ENCODE results near the gene RNF157.

Gene RNF157

GRCh38 chr17:76119409-76120371 lies 120.6 kb downstream of the RNF157 start:
- no peak for ATAC-seq
- no peak overlapping the region for H3K27ac Mint-ChIP-seq
- H3K4me3 Mint-ChIP-seq, result no peak overlapping the region
- H3K4me1 Mint-ChIP-seq, result peaks cover 6% of the 10 kb centered on the region
- no peaks in the 10 kb centered on the region for H3K9me3 Mint-ChIP-seq
- no peaks in the 10 kb centered on the region for H3K36me3 Mint-ChIP-seq
- DNase-seq (ENCODE audit: low spot score in 2 of 2), result no peak

GRCh38 chr17:76115138-76115754 lies 125.0 kb downstream of the RNF157 start:
- Mint-ChIP-seq H3K27ac (no peak overlapping the region), H3K4me1 (no peaks in the 10 kb centered on the region), H3K36me3 (no peaks in the 10 kb centered on the region), H3K4me3 (no peak overlapping the region), H3K9me3 (no peaks in the 10 kb centered on the region)
- ATAC-seq, result no peak
- DNase-seq (ENCODE audit: low spot score in 2 of 2), result no peak

GRCh38 chr17:76111956-76112355 lies 128.3 kb downstream of the RNF157 start:
- Mint-ChIP-seq H3K4me3 (no peak overlapping the region), H3K36me3 (no peaks in the 10 kb centered on the region), H3K4me1 (no peaks in the 10 kb centered on the region), H3K9me3 (no peaks in the 10 kb centered on the region), H3K27ac (no peak overlapping the region)
- DNase-seq (ENCODE audit: low spot score in 2 of 2) (no peak), ATAC-seq (no peak)

GRCh38 chr17:76107509-76107908 lies 132.8 kb downstream of the RNF157 start:
- no peak overlapping the region for H3K27ac Mint-ChIP-seq
- no peak for ATAC-seq
- H3K4me1 Mint-ChIP-seq, result peaks cover 6% of the 10 kb centered on the region

GRCh38 chr17:76106703-76107102 lies 133.6 kb downstream of the RNF157 start:
- Mint-ChIP-seq H3K4me3 (no peak overlapping the region), H3K4me1 (peaks cover 12% of the 10 kb centered on the region), H3K27ac (no peak overlapping the region), H3K36me3 (peaks cover 19% of the 10 kb centered on the region), H3K9me3 (no peaks in the 10 kb centered on the region)
- DNase-seq (ENCODE audit: low spot score in 2 of 2), result no peak
- ATAC-seq, result no peak

More at GRCh38 chr17:76107509-76107908, 132.8 kb downstream of the RNF157 start:
- Mint-ChIP-seq H3K4me3 (no peak overlapping the region), H3K9me3 (no peaks in the 10 kb centered on the region), H3K36me3 (peaks cover 14% of the 10 kb centered on the region)
- DNase-seq (ENCODE audit: low spot score in 2 of 2), result no peak

- ATAC-seq, result no peak
- Mint-ChIP-seq H3K9me3 (no peaks in the 10 kb centered on the region), H3K4me3 (peak overlapping the region; percentile 95), H3K27ac (peak overlapping the region; percentile 99), H3K4me1 (peaks cover 23% of the 10 kb centered on the region), H3K36me3 (peaks cover 37% of the 10 kb centered on the region)
- DNase-seq (ENCODE audit: low spot score in 2 of 2), result no peak
These were observed 135.4 kb downstream of the RNF157 start for GRCh38 chr17:76104896-76105231.

- ATAC-seq, result no peak
These were observed 136.0 kb downstream of the RNF157 start for GRCh38 chr17:76104140-76104895.

GRCh38 chr17:76103274-76104139 lies 136.8 kb downstream of the RNF157 start, which contains the start of gene EXOC7:
TSS of gene EXOC7 (minus strand) at chr17:76103787. CDS start at chr17:76103692, 95 bp downstream.
- peak; percentile 93 for ATAC-seq
- Mint-ChIP-seq H3K36me3 (peaks cover 50% of the 10 kb centered on the region), H3K27ac (peak within 1 kb of the TSS; percentile 99)

More at GRCh38 chr17:76104140-76104895, 136.0 kb downstream of the RNF157 start:
- H3K36me3 Mint-ChIP-seq, result peaks cover 42% of the 10 kb centered on the region
- H3K4me3 Mint-ChIP-seq, result peak overlapping the region; percentile 95
- H3K27ac Mint-ChIP-seq, result peak overlapping the region; percentile 99
- H3K4me1 Mint-ChIP-seq, result peaks cover 25% of the 10 kb centered on the region
- H3K9me3 Mint-ChIP-seq, result no peaks in the 10 kb centered on the region
- DNase-seq (ENCODE audit: low spot score in 2 of 2), result no peak

GRCh38 chr17:76102944-76103273 lies 137.4 kb downstream of the RNF157 start:
- Mint-ChIP-seq H3K27ac (peak overlapping the region; percentile 99), H3K4me3 (peak overlapping the region; percentile 95), H3K36me3 (peaks cover 56% of the 10 kb centered on the region), H3K9me3 (no peaks in the 10 kb centered on the region), H3K4me1 (peaks cover 25% of the 10 kb centered on the region)
- ATAC-seq (no peak), DNase-seq (ENCODE audit: low spot score in 2 of 2) (no peak)

More at GRCh38 chr17:76103274-76104139, 136.8 kb downstream of the RNF157 start, which contains the start of gene EXOC7:
- no peaks in the 10 kb centered on the region for H3K9me3 Mint-ChIP-seq
- peak; percentile 92 to 97 for DNase-seq (ENCODE audit: low spot score in 2 of 2)
- H3K4me3 Mint-ChIP-seq, result peak within 1 kb of the TSS; percentile 95
- H3K4me1 Mint-ChIP-seq, result peaks cover 25% of the 10 kb centered on the region

DNA sequence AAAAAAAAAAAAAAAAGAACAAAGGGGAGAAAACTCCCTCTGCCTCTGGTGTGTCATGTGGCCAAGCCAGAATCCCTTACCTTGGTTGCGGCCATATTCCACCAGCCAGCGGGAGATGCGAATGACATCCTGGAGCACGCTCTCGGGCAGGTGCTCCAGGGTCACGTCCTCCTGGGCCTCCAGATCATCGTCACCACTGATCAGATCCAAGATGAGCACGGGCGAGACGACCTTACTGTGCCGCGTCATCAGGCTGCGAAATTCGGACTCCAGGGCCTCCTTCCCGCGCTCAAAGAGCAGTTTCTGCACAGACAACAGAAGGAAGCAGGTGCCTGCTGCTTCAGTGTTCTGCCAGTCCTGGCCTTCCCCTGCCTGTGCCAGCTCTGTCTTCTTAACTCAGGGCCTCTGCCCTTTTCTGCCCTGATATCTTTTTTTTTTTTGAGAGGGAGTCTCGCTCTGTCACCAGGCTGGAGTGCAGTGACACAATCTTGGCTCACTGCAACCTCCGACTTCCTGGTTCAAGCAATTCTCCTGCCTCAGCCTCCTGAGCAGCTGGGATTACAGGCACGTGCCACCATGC lies 142.5 kb downstream of the RNF157 start:
- H3K36me3 Mint-ChIP-seq, result peaks cover 95% of the 10 kb centered on the region
- H3K4me3 Mint-ChIP-seq, result no peak overlapping the region
- no peak for ATAC-seq
- no peak for DNase-seq (ENCODE audit: low spot score in 2 of 2)
- peaks cover 22% of the 10 kb centered on the region for H3K4me1 Mint-ChIP-seq
- no peak overlapping the region for H3K27ac Mint-ChIP-seq
- H3K9me3 Mint-ChIP-seq, result no peaks in the 10 kb centered on the region

DNA sequence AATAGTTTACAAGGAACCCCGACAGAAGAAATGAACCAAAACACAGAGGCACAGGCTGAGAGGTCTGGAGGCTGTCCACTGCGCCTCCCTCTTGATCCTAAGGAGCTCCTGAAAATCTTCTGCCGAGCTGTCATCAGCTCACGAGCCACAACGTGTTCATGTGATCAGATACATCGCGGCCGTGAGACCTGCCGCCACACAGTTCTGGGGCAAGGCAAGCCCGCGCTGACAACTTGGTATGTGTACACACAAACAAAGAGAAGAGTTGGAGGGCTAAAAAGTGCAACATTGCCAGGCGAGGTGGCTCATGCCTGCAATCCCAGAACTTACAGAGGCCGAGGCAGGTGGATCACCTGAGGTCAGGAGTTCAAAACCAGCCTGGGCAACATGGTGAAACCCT lies 144.3 kb downstream of the RNF157 start:
- H3K4me3 Mint-ChIP-seq, result no peak overlapping the region
- DNase-seq (ENCODE audit: low spot score in 2 of 2), result no peak
- no peak overlapping the region for H3K27ac Mint-ChIP-seq
- H3K9me3 Mint-ChIP-seq, result no peaks in the 10 kb centered on the region
- ATAC-seq, result no peak
- H3K36me3 Mint-ChIP-seq, result peaks cover 98% of the 10 kb centered on the region
- H3K4me1 Mint-ChIP-seq, result peaks cover 6% of the 10 kb centered on the region

DNA sequence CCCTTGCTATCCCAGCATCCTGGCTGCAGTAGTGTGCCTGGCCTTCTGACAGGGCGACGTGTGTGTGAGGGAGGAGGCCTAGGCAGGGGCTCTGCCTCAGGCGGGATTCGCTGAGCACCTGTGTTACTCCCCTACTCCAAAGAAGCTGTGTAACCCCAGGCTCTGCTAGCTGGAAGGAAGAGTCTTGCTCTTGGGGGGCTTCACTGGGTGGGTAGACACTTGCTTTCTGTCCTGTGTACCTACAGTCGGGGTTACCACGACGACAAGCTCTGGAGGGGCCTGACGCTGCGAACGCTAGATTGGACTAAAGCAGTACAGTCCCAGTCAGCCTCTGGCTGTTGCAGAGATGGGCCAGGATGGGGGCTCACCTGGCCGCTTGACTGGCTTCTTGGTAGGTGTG lies 146.2 kb downstream of the RNF157 start:
- Mint-ChIP-seq H3K4me3 (no peak overlapping the region), H3K9me3 (no peaks in the 10 kb centered on the region), H3K4me1 (no peaks in the 10 kb centered on the region), H3K36me3 (peaks cover 96% of the 10 kb centered on the region), H3K27ac (no peak overlapping the region)
- ATAC-seq (no peak), DNase-seq (ENCODE audit: low spot score in 2 of 2) (no peak)

DNA sequence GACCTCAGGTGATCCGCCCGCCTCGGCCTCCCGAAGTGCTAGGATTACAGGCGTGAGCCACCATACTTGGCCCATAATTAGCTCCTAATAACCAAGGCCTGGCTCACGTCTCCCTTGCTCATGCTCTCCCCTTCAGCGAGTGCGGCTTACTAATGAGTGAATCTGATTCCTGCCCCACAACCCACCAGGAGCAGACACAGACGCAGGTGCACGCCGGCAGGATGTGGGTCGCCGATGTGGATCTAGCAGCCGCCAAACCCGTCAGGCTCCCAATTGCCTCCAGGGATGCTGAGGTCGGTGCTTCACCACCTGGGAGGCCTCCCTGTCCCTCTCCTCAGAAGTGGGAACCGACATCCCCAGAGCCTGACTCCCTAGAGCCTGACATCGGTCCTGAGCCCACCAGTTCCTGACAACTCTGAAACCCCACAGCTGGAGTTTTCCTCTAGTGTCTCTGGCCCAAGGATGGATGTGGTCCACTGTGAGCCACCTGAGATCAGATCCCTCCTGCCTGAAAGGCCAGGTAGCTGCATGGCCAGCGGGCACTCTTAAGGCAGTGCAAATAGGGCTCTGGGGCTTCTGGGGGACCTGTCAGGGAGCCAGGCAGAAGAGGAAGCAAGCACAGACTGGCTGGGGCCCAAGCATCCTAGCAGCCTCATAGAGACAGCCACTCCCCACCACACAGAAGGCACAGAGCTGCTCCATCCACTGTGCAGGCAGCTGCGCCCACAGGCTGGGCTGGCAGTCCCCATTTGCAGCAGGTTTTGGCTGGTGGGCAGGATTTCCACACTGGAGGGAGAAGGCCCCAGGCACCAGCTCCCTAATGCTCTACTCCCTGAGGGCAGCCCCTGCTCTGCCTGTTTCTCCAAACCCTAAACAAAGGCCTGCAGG lies 147.5 kb downstream of the RNF157 start:
- peaks cover 89% of the 10 kb centered on the region for H3K36me3 Mint-ChIP-seq
- no peaks in the 10 kb centered on the region for H3K4me1 Mint-ChIP-seq
- H3K9me3 Mint-ChIP-seq, result no peaks in the 10 kb centered on the region
- H3K27ac Mint-ChIP-seq, result peak overlapping the region; percentile 56
- ATAC-seq (no peak), DNase-seq (ENCODE audit: low spot score in 2 of 2) (no peak)
- H3K4me3 Mint-ChIP-seq, result no peak overlapping the region
